Parathyroid adenoma (tissue), 2 donors: Measurements from ENCODE around the gene ANO2.
"Not testable (repeated sequence)": the region's sequence is repeated elsewhere in the genome, so short reads cannot be mapped to it uniquely, and the experiment has no call there.

Experiments used
- H2AFZ ChIP-seq: fragments of 300-600 bp; sonication (generic); one replicate; pipeline ENCODE4 v1.7.0; 2017; ENCODE audit warnings: antibody characterized with exemption, mild to moderate bottlenecking
- H3K27ac ChIP-seq: fragments of 300-600 bp; sonication (generic); one replicate; pipeline ENCODE4 v1.7.0; 2017
- H3K27me3 ChIP-seq: fragments of 300-600 bp; sonication (generic); one replicate; pipeline ENCODE4 v1.7.0; 2017; ENCODE audit warnings: low read length; ENCODE audit not compliant: control insufficient read depth, insufficient read depth
- H3K36me3 ChIP-seq: fragments of 300-600 bp; sonication (generic); one replicate; pipeline ENCODE4 v1.7.0; 2017; ENCODE audit warnings: low read length; ENCODE audit not compliant: control insufficient read depth, insufficient read depth
- H3K4me1 ChIP-seq: fragments of 300-600 bp; sonication (generic); one replicate; pipeline ENCODE4 v1.7.0; 2017; ENCODE audit warnings: control low read depth
- H3K4me2 ChIP-seq: fragments of 300-600 bp; sonication (generic); one replicate; pipeline ENCODE4 v1.7.0; 2017; ENCODE audit warnings: low read length
- H3K4me3 ChIP-seq: fragments of 300-600 bp; sonication (generic); one replicate; pipeline ENCODE4 v1.7.0; 2017; ENCODE audit warnings: low read depth, low read length
- H3K79me2 ChIP-seq: fragments of 300-600 bp; sonication (generic); one replicate; pipeline ENCODE4 v1.7.0; 2017; ENCODE audit warnings: control low read depth
- H3K9ac ChIP-seq: fragments of 300-600 bp; sonication (generic); one replicate; pipeline ENCODE4 v1.7.0; 2017; ENCODE audit warnings: mild to moderate bottlenecking
- H3K9me3 ChIP-seq: fragments of 300-600 bp; sonication (generic); one replicate; pipeline ENCODE4 v1.7.0; 2017; ENCODE audit warnings: low read length; ENCODE audit not compliant: control insufficient read depth
- CTCF ChIP-seq: fragments of 300-600 bp; sonication (generic); IDR thresholded peaks from one replicate; pipeline ENCODE4 v1.7.0; 2017; ENCODE audit warnings: antibody characterized with exemption, mild to moderate bottlenecking
- donor health status: primary hyperparathyroidism.

ANO2 gene

GRCh38 chr12:5888816-5889315 lies 56.2 kb downstream of the ANO2 start:
- Histone ChIP-seq H2AFZ (no peak overlapping the region), H3K4me3 (no peak overlapping the region), H3K79me2 (no peaks in the 10 kb centered on the region), H3K9ac (no peak overlapping the region), H3K27ac (no peak overlapping the region), H3K36me3 (no peaks in the 10 kb centered on the region), H3K9me3 (no peaks in the 10 kb centered on the region), H3K27me3 (no peaks in the 10 kb centered on the region), H3K4me2 (no peak overlapping the region), H3K4me1 (no peaks in the 10 kb centered on the region)
- TF ChIP-seq CTCF, result no peak

- not testable (repeated sequence) for H3K27me3 ChIP-seq, H3K4me3 ChIP-seq, H3K9me3 ChIP-seq, H3K79me2 ChIP-seq, H3K36me3 ChIP-seq, H3K9ac ChIP-seq, H3K27ac ChIP-seq, H3K4me1 ChIP-seq, H2AFZ ChIP-seq, H3K4me2 ChIP-seq
Measured at GRCh38 chr12:5887819-5888218, 57.2 kb downstream of the ANO2 start.

- H3K36me3 ChIP-seq, result no peaks in the 10 kb centered on the region
- no peaks in the 10 kb centered on the region for H3K79me2 ChIP-seq
- H3K9me3 ChIP-seq, result no peaks in the 10 kb centered on the region
- no peak overlapping the region for H3K4me3 ChIP-seq
- no peaks in the 10 kb centered on the region for H3K4me1 ChIP-seq
- no peak overlapping the region for H3K4me2 ChIP-seq
- H3K9ac ChIP-seq, result no peak overlapping the region
- no peak overlapping the region for H2AFZ ChIP-seq
- H3K27ac ChIP-seq, result no peak overlapping the region
- H3K27me3 ChIP-seq, result no peaks in the 10 kb centered on the region
- no peak for TF ChIP-seq CTCF
Measured at GRCh38 chr12:5884866-5885265, 60.2 kb downstream of the ANO2 start.

- no peak overlapping the region for H2AFZ ChIP-seq
- H3K4me3 ChIP-seq, result no peak overlapping the region
- no peaks in the 10 kb centered on the region for H3K36me3 ChIP-seq
- H3K79me2 ChIP-seq, result no peaks in the 10 kb centered on the region
- H3K4me1 ChIP-seq, result no peaks in the 10 kb centered on the region
- H3K27me3 ChIP-seq, result no peaks in the 10 kb centered on the region
- H3K9me3 ChIP-seq, result no peaks in the 10 kb centered on the region
- H3K27ac ChIP-seq, result no peak overlapping the region
- no peak for TF ChIP-seq CTCF
- no peak overlapping the region for H3K9ac ChIP-seq
- no peak overlapping the region for H3K4me2 ChIP-seq
Measured at GRCh38 chr12:5884285-5884684, 60.8 kb downstream of the ANO2 start.

- Histone ChIP-seq H3K27me3 (no peaks in the 10 kb centered on the region), H2AFZ (no peak overlapping the region), H3K36me3 (no peaks in the 10 kb centered on the region), H3K4me3 (no peak overlapping the region), H3K4me1 (no peaks in the 10 kb centered on the region), H3K9me3 (no peaks in the 10 kb centered on the region), H3K4me2 (no peak overlapping the region), H3K79me2 (no peaks in the 10 kb centered on the region), H3K9ac (no peak overlapping the region), H3K27ac (no peak overlapping the region)
- TF ChIP-seq CTCF, result no peak
Measured at GRCh38 chr12:5882511-5883190, 62.4 kb downstream of the ANO2 start.
